Osteocyte (in vitro differentiated cells): Measurements from ENCODE around the gene TSHR. TPM values are rescaled to one million over a fixed set of nuclear protein-coding genes. Genes with fewer than 3 reads are reported as not detected.

ENCODE experiments used
- DNase-seq: peaks from one replicate; pipeline ENCODE4 v3.0.0; 2021; ENCODE audit warnings: mixed read lengths; ENCODE audit not compliant: unreplicated experiment; ENCODE audit errors: extremely low spot score
- H3K27ac Mint-ChIP-seq: one replicate; pipeline ENCODE4 v1.8.0; 2021; ENCODE audit warnings: mild to moderate bottlenecking, mixed read lengths; ENCODE audit not compliant: unreplicated experiment
- H3K27me3 Mint-ChIP-seq: one replicate; pipeline ENCODE4 v1.8.0; 2021; ENCODE audit warnings: mixed read lengths; ENCODE audit not compliant: unreplicated experiment
- H3K36me3 Mint-ChIP-seq: one replicate; pipeline ENCODE4 v1.8.0; 2021; ENCODE audit warnings: mixed read lengths; ENCODE audit not compliant: unreplicated experiment
- H3K4me1 Mint-ChIP-seq: one replicate; pipeline ENCODE4 v1.8.0; 2021; ENCODE audit warnings: mixed read lengths; ENCODE audit not compliant: unreplicated experiment
- H3K4me3 Mint-ChIP-seq: one replicate; pipeline ENCODE4 v1.8.0; 2021; ENCODE audit warnings: mild to moderate bottlenecking, moderate library complexity, mixed read lengths; ENCODE audit not compliant: unreplicated experiment
- H3K9me3 Mint-ChIP-seq: one replicate; pipeline ENCODE4 v1.8.0; 2021; ENCODE audit warnings: mixed read lengths; ENCODE audit not compliant: unreplicated experiment
- CTCF ChIP-seq: fragments of 200-600 bp; sonication (generic); IDR thresholded peaks from 2 replicates; pipeline ENCODE4 v1.5.0; 2021; ENCODE audit warnings: antibody characterized with exemption, mild to moderate bottlenecking, moderate library complexity
- total RNA-seq: library from RNA; stranded (reverse); gene quantifications from 2 replicates; pipeline ENCODE4 v1.2.1, GENCODE V29; 2021

The TSHR gene
- total RNA-seq, 1 donor from 2014 or later: not detected

DNA sequence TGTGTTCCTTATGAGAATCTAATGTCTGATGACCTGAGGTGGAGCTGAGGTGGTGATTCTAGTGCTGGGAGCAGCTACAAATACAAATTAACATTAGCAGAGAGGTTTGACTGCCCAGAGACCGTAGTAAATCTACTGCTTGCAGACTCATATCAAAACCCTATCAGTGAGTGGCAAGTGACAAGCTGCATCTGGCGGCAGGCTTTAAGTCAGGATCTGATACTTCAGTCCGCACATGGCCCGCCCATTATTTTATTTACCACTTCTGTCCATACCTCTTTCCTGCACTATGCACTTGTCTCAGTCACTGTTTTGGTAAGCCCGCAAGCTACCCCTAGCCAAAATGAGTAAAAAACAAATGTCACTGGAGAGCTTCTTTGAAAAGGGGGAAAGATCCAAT lies 25.3 kb upstream of the TSHR start:
- no peak for TF ChIP-seq CTCF
- H3K4me3 Mint-ChIP-seq: no peak overlapping the region
- peaks cover 9% of the 10 kb centered on the region for H3K36me3 Mint-ChIP-seq
- no peak for DNase-seq
- no peaks in the 10 kb centered on the region for H3K4me1 Mint-ChIP-seq
- peaks cover 15% of the 10 kb centered on the region for H3K9me3 Mint-ChIP-seq
- no peaks in the 10 kb centered on the region for H3K27me3 Mint-ChIP-seq
- H3K27ac Mint-ChIP-seq: no peak overlapping the region

GRCh38 chr14:80930836-80931389 lies 24.5 kb upstream of the TSHR start:
- peaks cover 15% of the 10 kb centered on the region for H3K9me3 Mint-ChIP-seq
- no peak for TF ChIP-seq CTCF
- no peaks in the 10 kb centered on the region for H3K27me3 Mint-ChIP-seq
- no peak for DNase-seq
- H3K4me1 Mint-ChIP-seq: no peaks in the 10 kb centered on the region
- no peak overlapping the region for H3K4me3 Mint-ChIP-seq
- H3K27ac Mint-ChIP-seq: no peak overlapping the region
- H3K36me3 Mint-ChIP-seq: peaks cover 6% of the 10 kb centered on the region

- Mint-ChIP-seq H3K9me3 (peaks cover 11% of the 10 kb centered on the region), H3K4me3 (no peak overlapping the region), H3K27me3 (no peaks in the 10 kb centered on the region), H3K4me1 (no peaks in the 10 kb centered on the region), H3K36me3 (peaks cover 4% of the 10 kb centered on the region), H3K27ac (no peak overlapping the region)
- TF ChIP-seq CTCF: no peak
- DNase-seq: no peak
Measured at GRCh38 chr14:80933282-80933681, 22.1 kb upstream of the TSHR start.

DNA sequence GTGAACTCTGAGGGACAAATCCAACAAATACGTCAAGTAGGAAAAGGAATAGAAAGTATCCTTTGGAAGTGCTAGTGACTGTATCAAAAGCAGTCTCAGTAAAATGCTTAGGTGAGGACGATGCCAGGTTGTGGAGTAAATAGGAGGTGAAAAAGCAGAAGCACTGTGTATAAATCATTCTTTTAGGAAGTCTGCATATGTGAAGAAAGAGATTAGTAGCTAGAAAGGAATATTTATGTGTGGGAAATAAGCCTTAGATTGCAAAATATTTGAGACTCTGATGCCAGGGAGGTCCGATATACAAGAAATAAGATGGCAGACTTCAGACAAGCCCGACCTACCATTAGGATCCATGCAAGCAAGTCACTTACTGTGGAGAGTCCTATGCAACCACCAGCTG lies 21.7 kb upstream of the TSHR start:
- DNase-seq: no peak
- Mint-ChIP-seq H3K36me3 (no peaks in the 10 kb centered on the region), H3K27ac (no peak overlapping the region), H3K4me3 (no peak overlapping the region), H3K4me1 (no peaks in the 10 kb centered on the region), H3K9me3 (peaks cover 7% of the 10 kb centered on the region), H3K27me3 (no peaks in the 10 kb centered on the region)
- no peak for TF ChIP-seq CTCF

DNA sequence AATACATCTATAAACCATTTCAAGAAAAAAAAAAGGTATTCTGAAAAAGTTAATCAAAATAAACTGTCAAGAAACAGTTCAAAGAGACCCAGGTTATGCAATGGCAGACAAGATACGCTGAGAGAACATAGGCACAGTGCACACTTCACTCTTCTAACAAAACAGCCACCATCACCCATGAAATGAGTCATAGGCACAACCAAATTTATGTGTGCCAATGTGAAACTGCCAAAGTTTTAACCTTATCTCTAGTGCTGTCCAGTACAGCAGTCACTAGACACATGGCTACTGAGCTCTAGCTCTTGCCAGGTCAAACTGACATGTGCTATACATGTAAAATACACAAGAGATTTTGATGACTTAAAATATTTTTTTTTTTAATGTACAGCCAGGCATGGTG lies 15.3 kb upstream of the TSHR start:
- Mint-ChIP-seq H3K27me3 (no peaks in the 10 kb centered on the region), H3K36me3 (no peaks in the 10 kb centered on the region), H3K27ac (no peak overlapping the region), H3K4me1 (peaks cover 17% of the 10 kb centered on the region), H3K4me3 (no peak overlapping the region), H3K9me3 (no peaks in the 10 kb centered on the region)
- no peak for TF ChIP-seq CTCF
- DNase-seq: no peak
